HCT116 (cell line): Measurements from ENCODE around the gene NEK7.

Experiments
- EZH2 ChIP-seq: fragments of 200-600 bp; sonication (generic); IDR thresholded peaks from 2 replicates; pipeline ENCODE4 v1.6.1; 2017; ENCODE audit warnings: antibody characterized with exemption, mixed run types
- POLR2A ChIP-seq: IDR thresholded peaks from 2 replicates; pipeline ENCODE4 v1.7.0; 2011; ENCODE audit warnings: borderline replicate concordance; ENCODE audit not compliant: insufficient read depth, insufficient read length; ENCODE audit errors: extremely low read depth
- POLR2AphosphoS5 ChIP-seq: IDR thresholded peaks from 2 replicates; pipeline ENCODE4 v1.6.1; 2011; ENCODE audit warnings: mild to moderate bottlenecking, low read depth, low read length, moderate library complexity
- ZFX ChIP-seq: fragments of 450-650 bp; IDR thresholded peaks from 2 replicates; pipeline ENCODE4 v1.6.1; 2017

- TF ChIP-seq POLR2A (no peak), POLR2AphosphoS5 (no peak), EZH2 (no peak), ZFX (no peak)
Measured at GRCh38 chr1:198128533-198128932, 28.3 kb upstream of the NEK7 start.
